Measurements from ENCODE around the gene PLA2G6.
A peak's percentile ranks its signal among the peaks of the same experiment; 100 is the strongest.
"Not testable (repeated sequence)": the region's sequence is repeated elsewhere in the genome, so short reads cannot be mapped to it uniquely, and the experiment has no call there.

PLA2G6 gene

GRCh38 chr22:38191055-38191454, 9.4 kb upstream of the PLA2G6 start:
- no peak for DNase-seq

DNA sequence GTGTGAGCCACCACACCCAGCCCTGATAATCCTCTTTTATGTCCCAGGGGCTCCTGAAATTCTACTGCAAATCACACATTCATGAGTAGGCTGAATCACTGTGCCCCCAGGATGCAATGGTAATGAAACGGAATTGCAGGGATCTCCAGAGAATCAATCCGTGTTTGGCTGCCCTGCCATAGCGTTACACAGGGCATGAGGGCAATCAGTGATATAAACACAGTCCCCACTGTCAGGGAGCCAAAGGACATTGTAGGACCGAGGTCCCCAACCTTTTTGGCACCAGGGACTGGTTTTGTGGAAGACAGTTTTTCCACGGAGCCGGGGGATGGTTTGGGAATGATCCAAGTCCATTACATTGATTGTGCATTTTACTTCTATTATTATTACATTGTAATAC, 9.0 kb upstream of the PLA2G6 start:
- DNase-seq: no peak

DNA sequence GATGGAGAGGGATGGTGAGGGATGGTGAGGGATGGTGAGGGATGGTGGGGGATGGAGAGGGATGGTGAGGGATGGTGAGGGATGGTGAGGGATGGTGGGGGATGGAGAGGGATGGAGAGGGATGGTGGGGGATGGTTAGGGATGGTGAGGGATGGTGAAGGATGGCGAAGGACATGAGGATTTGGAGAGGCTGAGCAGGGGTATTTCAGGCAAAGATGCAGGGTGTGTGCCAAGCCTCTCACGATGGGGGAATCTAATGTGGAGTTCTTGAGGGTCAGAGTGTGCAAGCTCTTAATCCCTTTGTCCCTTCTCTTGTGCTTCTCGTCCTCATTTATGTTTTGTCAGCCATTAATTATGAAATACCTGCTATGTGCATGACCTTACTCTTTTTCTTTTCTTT, 7.5 kb upstream of the PLA2G6 start:
- no peak for DNase-seq

GRCh38 chr22:38187413-38188212, 6.0 kb upstream of the PLA2G6 start:
- DNase-seq: no peak

DNA sequence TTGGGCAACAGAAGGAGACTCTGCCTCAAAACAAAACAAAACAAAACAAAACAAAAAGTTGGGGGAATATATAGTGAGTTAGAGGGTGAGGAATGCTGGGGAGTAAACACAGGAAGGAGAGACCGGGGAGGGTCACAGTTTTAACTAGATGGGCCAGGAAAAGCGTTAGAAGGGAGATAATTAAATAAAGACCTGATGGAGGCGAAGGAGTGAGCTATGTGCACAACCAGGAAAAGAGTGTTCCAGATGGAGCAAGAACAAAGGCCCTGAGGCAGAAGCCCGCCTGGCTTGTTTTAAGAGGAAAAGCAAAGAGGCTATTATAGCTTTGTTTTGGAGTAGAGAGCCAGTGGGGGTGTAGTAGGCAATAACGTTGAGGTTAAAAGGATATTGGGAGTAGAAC, 4.8 kb upstream of the PLA2G6 start:
- DNase-seq: no peak

DNA sequence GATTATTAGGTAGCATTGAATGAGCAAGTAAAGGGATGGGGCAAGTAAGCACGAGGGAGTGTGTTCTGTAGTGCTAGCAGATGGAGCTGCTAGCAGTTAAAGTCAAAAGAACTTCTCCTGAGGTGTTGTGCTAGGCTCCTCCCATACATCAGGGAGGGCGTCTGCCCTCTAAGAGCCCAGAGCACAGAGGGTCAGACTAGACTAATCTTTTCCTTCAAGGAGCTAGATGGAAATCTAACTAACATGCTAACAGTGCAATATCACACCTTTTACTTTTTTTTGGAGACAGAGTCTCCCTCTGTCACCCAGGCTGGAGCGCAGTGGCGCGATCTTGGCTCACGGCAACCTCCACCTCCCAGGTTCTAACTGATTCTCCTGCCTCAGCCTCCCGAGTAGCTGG, 3.2 kb upstream of the PLA2G6 start:
- no peak for DNase-seq

DNA sequence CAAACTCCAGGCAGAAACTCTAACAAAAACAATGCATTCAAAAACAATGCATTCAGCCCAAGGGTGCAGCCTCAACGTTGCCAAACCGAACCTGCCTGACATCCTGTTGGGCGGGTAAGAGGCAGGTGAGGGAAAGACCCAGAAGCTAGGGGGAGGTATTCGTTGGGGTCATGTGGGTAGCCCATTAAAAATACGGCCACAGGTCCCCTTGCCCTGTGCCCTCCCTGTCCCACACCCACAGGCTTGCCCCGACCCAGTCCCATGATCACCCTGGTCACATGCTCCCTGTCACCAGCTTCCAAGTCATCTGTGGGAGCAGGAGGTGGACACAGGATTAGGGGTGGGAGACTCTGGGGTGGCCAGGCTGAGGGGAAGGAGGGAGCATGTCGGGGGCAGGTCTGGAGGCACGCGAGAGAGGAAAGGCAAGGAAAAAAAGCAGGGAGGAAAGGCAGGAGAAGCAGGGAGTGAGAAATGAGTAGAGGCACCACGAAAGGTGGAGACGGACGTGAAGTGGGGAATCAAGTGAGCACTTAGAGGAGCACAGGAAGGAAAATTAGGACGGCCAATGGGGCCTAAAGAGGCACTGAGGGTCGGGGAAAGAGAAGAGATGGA, 683 bp downstream of the PLA2G6 start:
- no peak for DNase-seq

DNA sequence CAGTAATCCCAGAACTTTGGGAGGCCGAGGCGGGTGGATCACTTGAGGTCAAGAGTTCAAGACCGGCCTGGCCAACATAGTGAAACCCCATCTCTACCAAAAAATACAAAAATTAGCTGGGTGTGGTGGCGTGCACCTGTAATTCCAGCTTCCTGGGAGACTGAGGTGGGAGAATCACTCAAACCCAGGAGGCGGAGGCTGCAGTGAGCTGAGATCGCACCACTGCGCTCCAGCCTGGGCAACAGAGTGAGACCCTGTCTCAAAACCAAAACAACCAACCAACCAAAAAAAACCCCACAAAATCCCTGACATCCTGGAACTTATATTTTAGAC, 3.1 kb downstream of the PLA2G6 start:
- DNase-seq: not testable (repeated sequence)

DNA sequence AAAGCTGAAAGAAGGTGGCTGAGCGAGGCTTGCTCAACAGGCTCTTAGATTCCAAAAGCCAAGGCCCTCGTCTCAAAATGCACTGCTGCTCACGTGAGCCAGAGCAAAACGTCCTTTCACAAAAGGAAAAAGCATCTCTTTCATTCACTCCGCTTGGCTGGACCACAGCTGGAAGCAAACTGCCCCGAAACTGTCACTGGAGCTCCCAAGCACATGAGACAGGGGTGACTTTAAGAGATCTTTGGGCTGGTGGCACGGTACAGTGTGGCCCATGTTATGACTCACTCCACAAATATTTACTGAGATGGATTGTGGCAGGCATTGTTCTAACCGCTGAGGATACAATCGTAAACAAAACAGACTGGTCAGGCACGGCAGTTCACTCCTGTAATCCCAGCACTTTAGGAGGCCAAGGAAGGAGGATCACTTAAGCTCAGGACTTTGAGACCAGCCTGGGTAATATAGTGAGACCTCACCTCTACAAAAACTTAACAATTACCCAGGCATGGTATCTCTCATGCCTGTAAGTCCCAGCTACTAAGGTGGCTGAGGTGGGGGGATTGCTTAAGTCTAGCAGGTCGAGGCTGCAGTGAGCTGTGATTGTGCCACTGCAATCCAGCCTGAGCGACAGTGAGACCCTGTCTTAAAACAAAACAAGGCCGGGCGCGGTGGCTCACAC, 3.6 kb downstream of the PLA2G6 start:
- DNase-seq: no peak

- not testable (repeated sequence) for DNase-seq
These were observed 4.1 kb downstream of the PLA2G6 start for GRCh38 chr22:38177571-38177925.

DNA sequence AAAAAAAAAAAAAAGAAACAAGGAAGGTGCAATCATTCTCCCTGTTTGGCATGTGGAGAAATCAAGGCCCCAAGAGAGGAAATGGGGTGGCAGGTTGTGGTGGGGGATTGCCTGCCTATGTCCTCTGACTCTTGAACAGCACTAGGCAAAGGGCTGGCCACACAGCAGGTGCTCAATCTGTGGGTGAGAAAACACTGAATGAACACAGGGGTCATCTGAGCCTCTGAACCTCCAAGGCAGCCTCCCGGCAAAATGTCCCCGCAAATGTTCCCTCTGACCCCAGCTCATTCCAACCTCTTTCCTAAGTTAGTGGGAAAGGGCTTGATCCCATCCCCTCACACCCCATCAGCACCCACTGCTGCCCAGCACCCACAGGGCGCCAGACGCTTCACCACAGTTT, 4.6 kb downstream of the PLA2G6 start:
- DNase-seq: no peak

- DNase-seq: no peak
These were observed 5.4 kb downstream of the PLA2G6 start for GRCh38 chr22:38176170-38176741.

DNA sequence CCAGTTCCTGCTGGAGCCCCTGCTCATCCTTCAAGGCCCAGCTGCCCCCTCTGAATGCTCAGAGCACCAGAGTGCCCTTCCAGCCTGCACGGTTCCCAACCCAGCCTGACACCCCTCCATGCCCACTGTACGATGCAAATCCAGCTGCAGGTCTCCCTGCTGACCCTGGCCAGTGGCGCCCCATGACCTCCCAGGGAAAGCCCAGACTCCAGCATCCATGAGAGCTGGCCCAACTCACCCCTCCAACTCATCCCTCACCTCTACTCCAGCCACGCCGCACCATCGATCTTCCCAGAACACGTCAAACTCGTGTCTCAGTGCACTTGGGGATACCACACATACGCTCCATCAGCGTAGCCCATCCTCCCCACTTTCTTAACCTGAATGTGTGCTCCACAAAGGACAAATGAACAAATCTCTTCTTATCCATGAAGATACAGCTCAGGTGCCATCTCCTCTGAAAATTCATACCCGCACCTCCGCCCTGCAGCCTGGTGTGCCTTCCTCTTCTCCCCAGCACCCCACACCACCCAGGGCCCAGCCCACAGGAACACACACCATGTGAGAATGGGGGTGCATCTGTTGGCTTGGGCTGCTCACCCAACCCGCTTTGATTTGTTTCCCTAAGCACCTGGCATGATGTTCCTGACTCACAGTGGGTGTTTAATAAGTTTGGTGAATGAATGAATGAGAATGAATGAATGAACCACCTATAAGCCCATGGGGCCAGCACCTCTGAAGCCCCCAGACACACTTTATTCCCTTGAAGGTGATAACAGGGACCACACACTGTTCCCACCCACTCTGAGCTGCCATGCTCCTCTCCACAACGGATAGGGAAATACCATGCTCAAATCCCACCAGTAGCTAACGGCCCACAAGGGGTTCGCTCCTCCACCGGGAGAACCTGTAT, 6.2 kb downstream of the PLA2G6 start:
- no peak for DNase-seq

DNA sequence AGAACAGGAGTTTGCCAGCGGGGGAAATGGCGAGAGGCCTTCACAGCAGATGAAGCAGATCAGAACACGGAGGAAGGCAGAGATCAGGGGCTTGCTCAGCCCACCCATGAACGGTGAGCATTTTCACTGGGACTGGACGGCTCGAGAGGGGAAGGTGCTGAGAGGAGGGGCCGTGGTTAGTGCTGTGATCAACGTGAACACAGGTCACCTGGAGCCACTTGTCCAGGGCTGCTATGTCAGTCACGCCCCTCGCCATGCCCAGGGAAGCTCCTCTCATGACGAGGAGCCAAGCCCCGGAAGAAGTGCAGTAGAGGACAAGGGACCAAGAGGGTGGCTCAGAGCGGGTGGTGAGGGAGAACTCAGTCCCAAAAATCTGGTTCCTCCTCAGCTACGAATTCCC, 7.0 kb downstream of the PLA2G6 start:
- DNase-seq: no peak

DNA sequence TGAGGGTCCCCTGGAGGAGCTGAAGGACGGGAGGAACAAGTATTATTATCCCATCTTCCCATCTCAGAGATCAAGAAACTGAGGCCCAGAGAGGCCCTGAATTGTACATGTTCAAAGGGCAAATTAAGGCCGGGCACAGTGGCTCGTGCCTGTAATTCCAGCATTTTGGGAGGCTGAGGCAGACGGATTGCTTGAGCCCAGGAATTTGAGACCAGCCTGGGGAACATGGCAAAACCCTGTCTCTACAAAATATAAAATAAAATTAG, 8.1 kb downstream of the PLA2G6 start:
- DNase-seq: no peak

DNA sequence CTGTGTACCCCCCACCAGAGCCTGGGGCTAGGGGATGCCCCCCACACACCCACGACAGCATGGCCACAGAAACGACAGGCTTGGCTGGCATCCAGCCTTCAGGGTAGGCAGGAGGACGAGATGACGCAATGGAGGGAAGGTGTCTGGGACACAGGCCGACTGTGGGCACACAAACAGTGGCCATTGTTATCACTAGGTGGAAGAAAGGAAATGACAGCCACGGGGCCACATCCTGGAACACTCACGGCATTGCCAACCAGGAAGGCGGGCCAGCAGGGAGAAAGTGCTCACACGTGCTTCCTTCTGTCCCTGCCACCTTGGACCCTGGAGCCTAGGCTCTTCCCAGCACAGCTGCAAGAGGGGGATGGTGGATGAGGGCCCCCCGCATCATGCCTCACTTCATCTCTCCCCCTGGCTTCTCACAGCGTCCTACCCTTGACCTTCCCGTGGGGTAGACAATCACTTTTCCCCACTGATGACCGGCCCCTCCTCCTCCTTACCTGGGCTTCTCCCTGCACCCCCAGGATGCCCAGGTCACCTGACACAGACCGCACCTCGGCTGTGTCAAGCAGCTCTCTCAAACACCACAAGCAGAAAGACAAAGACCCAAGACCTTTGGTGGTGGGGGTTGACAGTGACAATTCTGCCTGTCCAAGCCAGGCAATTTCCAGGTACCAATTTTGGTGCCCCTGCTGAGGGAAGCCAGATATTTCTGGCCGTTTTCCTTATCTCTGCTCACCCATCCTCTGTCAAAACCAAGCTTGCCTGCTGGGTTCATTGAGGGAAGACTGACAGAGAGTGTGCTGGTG, 8.6 kb downstream of the PLA2G6 start:
- no peak for DNase-seq

- DNase-seq: peak; percentile 55
These were observed 9.5 kb downstream of the PLA2G6 start for GRCh38 chr22:38171927-38172831.

- DNase-seq: no peak
These were observed 11.2 kb downstream of the PLA2G6 start for GRCh38 chr22:38170469-38170868.

GRCh38 chr22:38169116-38169515, 12.5 kb downstream of the PLA2G6 start:
- no peak for DNase-seq

DNA sequence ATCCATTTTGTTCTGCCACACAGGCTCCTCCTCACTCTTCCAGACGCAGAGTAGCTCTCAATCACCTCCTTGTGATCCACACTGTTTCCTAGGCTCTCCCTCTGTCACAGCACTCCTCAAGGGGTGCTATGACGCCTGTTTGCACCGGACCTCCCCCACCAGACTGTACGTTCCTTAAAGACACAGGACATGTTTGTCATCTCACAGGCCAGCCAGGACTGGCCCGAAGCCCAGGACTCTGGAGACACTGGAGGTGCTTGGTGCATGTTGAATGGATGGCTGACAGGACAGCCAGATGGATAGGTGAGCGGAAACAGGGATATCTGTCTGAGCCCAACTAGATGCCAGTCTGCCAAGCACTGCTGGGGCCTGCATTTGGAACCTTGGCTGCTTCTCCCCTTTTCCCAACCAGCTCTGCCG, 13.6 kb downstream of the PLA2G6 start:
- DNase-seq: peak; percentile 54

DNA sequence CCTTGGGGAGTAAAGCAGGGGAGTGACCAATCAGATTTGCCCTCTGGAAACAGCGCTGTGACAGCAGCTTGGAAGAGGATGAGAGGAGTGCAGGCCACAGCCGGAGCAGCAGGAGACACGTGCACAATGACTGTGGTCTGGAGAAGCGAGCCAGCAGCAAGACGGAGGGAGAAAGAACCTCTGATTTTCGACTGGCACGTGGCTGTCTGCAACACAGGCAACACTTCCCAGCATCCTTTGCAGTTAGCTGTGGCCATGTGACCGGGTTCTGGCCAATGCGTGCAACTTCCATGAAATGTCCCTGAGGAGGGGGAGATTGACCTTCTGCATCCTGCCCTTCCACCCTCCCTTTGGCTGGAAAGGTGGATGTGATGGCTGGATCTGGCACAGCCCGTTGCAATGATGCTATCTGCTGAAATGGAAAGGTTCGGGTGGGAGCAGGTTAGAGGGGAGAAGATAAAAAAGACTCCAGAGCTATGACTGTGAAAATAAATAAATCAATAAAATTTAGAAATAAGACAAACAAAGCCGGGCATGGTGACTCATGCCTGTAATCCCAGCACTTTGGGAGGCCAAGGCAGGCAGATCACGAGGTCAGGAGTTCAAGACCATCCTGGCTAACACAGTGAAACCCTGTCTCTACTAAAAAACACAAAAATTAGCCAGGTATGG, 15.6 kb downstream of the PLA2G6 start:
- no peak for DNase-seq
